Left lung (tissue), 10 donors: ENCODE measurements around the gene TPRG1. TPM values are rescaled to one million over a fixed set of nuclear protein-coding genes. Genes with fewer than 3 reads are reported as not detected.

Experiments
- ATAC-seq: fragments of 200-7000 bp; cut with Tn5 transposase; one replicate; pipeline ENCODE4 v1.9.1; 2020; ENCODE audit warnings: moderate library complexity
- DNase-seq, 4 donors: peaks; one replicate each; pipeline ENCODE4 v3.0.0-alpha.2; 2013 to 2020
- H3K27ac ChIP-seq, 2 donors: fragments of 200-600 bp; sonication (generic) in 1 of 2; one replicate each; pipeline versions ENCODE4 v1.5.0 to v1.8.0; 2020 to 2021
- H3K27me3 ChIP-seq, 2 donors: fragments of 200-600 bp; sonication (generic) in 1 of 2; one replicate each; pipeline versions ENCODE4 v1.5.0 to v1.8.0; 2020 to 2021
- H3K36me3 ChIP-seq, 2 donors: fragments of 200-600 bp; sonication (generic) in 1 of 2; one replicate each; pipeline versions ENCODE4 v1.5.0 to v1.8.0; 2020 to 2021
- H3K4me1 ChIP-seq, 2 donors: fragments of 200-600 bp; one replicate each; pipeline ENCODE4 v1.8.0; 2021
- H3K4me3 ChIP-seq, 2 donors: fragments of 200-600 bp; sonication (generic) in 1 of 2; one replicate each; pipeline versions ENCODE4 v1.5.0 to v1.8.0; 2020 to 2021; ENCODE audit warnings: mild to moderate bottlenecking in 1 of 2
- H3K9me3 ChIP-seq, 2 donors: fragments of 200-600 bp; sonication (generic) in 1 of 2; one replicate each; pipeline versions ENCODE4 v1.5.0 to v1.8.0; 2020 to 2021
- CTCF ChIP-seq, 2 donors: fragments of 200-600 bp; sonication (generic) in 1 of 2; IDR thresholded peaks; one replicate each; pipeline versions ENCODE4 v1.5.0 to v1.8.0; 2021; ENCODE audit warnings: antibody characterized with exemption in 2 of 2
- intact Hi-C, 2 donors: fragments of 100-400 bp; cut with DNase I; formaldehyde crosslinking; loops; one replicate each; pipeline versions ENCODE4 v1.11.2 to v1.14.2; 2022
- polyA plus RNA-seq, 6 donors: library from polyadenylated mRNA; unstranded; fragments of 120-200 nt; gene quantifications; one replicate each; pipeline ENCODE4 v1.2.1, GENCODE V29; 2013; ENCODE audit not compliant: insufficient read length in 6 of 6
- total RNA-seq, 2 donors: library from RNA; stranded (reverse); fragmentation: NEBNext Ultra II Directional; extraction: Animal tissue kit (Norgen Biotek cat#: 25700); gene quantifications; one replicate each; pipeline ENCODE4 v1.2.1, GENCODE V29; 2021
- donor health status: DM: no; HTN: yes; CAD: no.
- donor health status: DM: no; HTN: no; CAD: no.

TPRG1 gene
- total and polyA plus RNA-seq, 8 donors = 0.52 to 12.8 (median 0.85) TPM

DNA sequence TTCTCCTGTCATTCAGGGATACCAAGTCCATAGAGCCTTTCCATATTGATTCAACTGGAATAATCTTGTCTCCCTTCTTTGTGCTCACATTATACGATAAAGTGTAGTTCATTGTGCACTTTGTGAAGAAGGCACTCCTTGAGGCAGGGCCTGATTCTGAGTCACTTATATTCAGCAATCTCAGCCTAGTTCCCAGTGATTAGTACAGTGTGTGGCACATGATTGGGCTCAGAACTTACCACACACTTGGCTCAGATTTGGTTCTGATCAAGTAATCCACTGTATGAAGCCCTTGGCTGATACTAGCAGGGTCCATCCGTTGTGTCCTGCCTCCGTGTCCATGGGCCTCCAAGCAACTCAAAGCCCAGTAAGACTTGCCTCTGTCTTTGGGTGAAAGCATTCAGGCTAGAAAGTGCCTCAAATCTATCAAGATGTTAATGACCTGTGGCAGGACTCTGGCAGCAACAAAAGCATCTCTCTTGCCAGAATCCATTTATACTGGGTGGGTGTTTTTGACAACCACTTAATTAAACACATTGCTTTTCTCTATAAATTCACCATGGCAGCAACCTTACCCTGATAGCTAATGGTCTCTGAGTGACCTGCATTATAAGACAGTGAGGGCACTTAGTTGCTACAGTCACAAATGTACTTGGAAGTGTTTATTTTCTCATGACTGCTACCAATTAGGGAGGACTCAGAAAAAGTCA lies 51.3 kb downstream of the TPRG1 start:
- no peaks in the 10 kb centered on the region for H3K36me3 ChIP-seq
- H3K4me1 ChIP-seq = no peaks in the 10 kb centered on the region
- DNase-seq = no peak
- H3K4me3 ChIP-seq = no peak overlapping the region
- intact Hi-C loops = no loop called here
- H3K27ac ChIP-seq = no peak overlapping the region
- no peaks in the 10 kb centered on the region for H3K27me3 ChIP-seq
- no peak for ATAC-seq
- TF ChIP-seq CTCF (IDR thresholded peaks at IDR 0.05) = no peak
- no peaks in the 10 kb centered on the region for H3K9me3 ChIP-seq

- Histone ChIP-seq H3K4me1 (no peaks in the 10 kb centered on the region), H3K9me3 (no peaks in the 10 kb centered on the region), H3K4me3 (no peak overlapping the region), H3K36me3 (no peaks in the 10 kb centered on the region), H3K27me3 (no peaks in the 10 kb centered on the region), H3K27ac (no peak overlapping the region)
- ATAC-seq = no peak
- no peak for TF ChIP-seq CTCF (IDR thresholded peaks at IDR 0.05)
- no peak for DNase-seq
- intact Hi-C loops = no loop called here
Observed at GRCh38 chr3:189225431-189225830, 53.7 kb downstream of the TPRG1 start.

DNA sequence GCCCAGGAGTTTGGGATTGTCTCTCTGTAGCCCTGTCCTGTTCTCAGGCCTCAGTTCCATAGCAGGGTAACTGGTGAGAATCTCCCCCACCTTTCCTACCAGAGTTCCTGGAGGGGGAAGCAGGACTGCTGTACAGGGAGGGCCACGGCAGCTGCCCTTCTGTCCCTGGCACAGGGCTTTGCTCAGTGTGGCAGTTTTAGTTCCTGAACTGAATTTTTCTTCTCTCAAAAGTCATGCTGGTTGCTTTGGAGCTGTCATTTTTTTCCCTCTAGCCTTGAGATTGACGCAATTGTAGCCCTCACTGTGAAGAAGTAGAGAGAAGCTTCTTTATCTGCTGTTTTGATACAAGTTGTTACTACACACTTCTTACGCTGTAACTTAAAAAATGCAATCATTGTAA lies 55.5 kb downstream of the TPRG1 start:
- no peak overlapping the region for H3K4me3 ChIP-seq
- no peak overlapping the region for H3K27ac ChIP-seq
- no peak for DNase-seq
- H3K9me3 ChIP-seq = no peaks in the 10 kb centered on the region
- no peaks in the 10 kb centered on the region for H3K4me1 ChIP-seq
- no peak for ATAC-seq
- no peak for TF ChIP-seq CTCF (IDR thresholded peaks at IDR 0.05)
- no peaks in the 10 kb centered on the region for H3K36me3 ChIP-seq
- intact Hi-C loops = no loop called here
- no peaks in the 10 kb centered on the region for H3K27me3 ChIP-seq

GRCh38 chr3:189229196-189229828 lies 57.5 kb downstream of the TPRG1 start:
- H3K4me1 ChIP-seq = no peaks in the 10 kb centered on the region
- no peaks in the 10 kb centered on the region for H3K9me3 ChIP-seq
- no peaks in the 10 kb centered on the region for H3K27me3 ChIP-seq
- H3K27ac ChIP-seq = no peak overlapping the region
- no peak for DNase-seq
- H3K36me3 ChIP-seq = no peaks in the 10 kb centered on the region
- TF ChIP-seq CTCF (IDR thresholded peaks at IDR 0.05) = no peak
- ATAC-seq = no peak
- no peak overlapping the region for H3K4me3 ChIP-seq
- intact Hi-C loops = no loop called here

DNA sequence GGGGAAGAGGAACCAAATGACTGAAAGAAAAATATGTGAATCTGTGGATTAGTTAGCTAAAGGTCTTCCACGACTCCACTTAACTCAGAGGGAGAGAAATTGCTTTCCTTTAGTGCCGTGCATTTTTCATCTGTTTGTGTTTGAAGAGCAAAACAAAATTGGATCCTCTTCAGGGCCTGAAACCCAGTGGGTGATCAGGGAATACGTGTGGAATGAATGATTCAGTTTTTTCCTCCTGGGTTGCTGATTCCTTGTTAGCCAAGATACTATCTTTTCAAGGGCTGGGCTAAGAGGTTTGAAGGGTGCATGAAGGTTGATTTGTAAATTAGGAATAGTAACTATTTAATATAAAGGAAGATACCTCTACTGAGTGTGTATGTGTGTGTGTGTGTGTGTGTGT lies 61.0 kb downstream of the TPRG1 start:
- ATAC-seq = no peak
- intact Hi-C loops = no loop called here
- TF ChIP-seq CTCF (IDR thresholded peaks at IDR 0.05) = no peak

More for the DNA sequence above, 61.0 kb downstream of the TPRG1 start:
- no peaks in the 10 kb centered on the region for H3K36me3 ChIP-seq
- no peaks in the 10 kb centered on the region for H3K4me1 ChIP-seq
- H3K9me3 ChIP-seq = no peaks in the 10 kb centered on the region
- no peak overlapping the region for H3K4me3 ChIP-seq
- DNase-seq = no peak
- H3K27ac ChIP-seq = no peak overlapping the region
- H3K27me3 ChIP-seq = no peaks in the 10 kb centered on the region
